ENCODE data around the gene RPS6KB2. TPM values are rescaled to one million over a fixed set of nuclear protein-coding genes. Genes with fewer than 3 reads are reported as not detected.
A peak's percentile ranks its signal among the peaks of the same experiment; 100 is the strongest.
"Not testable (repeated sequence)": the region's sequence is repeated elsewhere in the genome, so short reads cannot be mapped to it uniquely, and the experiment has no call there.

Gene RPS6KB2
- total and polyA plus RNA-seq, 2 experiments from 2014 or later = 29.5 to 41.3 TPM

DNA sequence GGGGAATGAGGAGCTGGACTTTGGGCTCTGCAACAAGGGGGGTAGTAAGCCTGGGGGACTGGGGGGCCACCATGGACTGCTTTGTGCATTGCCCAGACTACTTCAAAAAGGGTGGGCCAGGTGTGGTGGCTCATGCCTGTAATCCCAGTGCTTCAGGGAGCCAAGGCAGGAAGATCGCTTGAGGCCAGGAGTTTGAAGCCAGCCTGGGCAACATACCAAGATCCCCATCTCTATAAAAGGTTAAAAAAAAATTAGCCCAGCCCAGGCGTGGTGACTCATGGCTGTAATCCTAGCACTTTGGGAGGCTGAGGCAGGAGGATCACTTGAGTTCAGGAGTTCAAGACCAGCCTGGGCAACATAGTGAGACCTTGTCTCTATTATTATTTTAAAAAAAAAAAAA lies 37.2 kb downstream of the RPS6KB2 start:
- Histone ChIP-seq H3K27ac (ENCODE audit: low read depth) (peak overlapping the region; percentile 84; the same call in 1 of the 2 replicates), H3K4me2 (peak overlapping the region; percentile 94), H3K4me1 (ENCODE audit: insufficient read depth) (peaks cover 13% of the 10 kb centered on the region; the same call in 1 of the 2 replicates), H3K4me3 (peak overlapping the region; percentile 93)
- H3F3A ChIP-seq (replicated peaks; ENCODE audit: low read depth); H3K27me3 ChIP-seq (ENCODE audit: insufficient read depth); H3K36me3 Mint-ChIP-seq (ENCODE audit: low read depth); H3K9me2 ChIP-seq (ENCODE audit: insufficient read depth); H2AFZ ChIP-seq; H3K79me2 ChIP-seq (replicated peaks; ENCODE audit: insufficient read depth); ATAC-seq; H4K20me1 ChIP-seq (replicated peaks; ENCODE audit: insufficient read depth); DNase-seq (ENCODE audit: low spot score); H3K9me3 Mint-ChIP-seq; H3K36me3 ChIP-seq (ENCODE audit: insufficient read depth): not testable (repeated sequence)
- Mint-ChIP-seq H3K27ac (peak overlapping the region; percentile 92), H3K27me3 (ENCODE audit: insufficient read depth, low read depth, poor library complexity) (peaks cover 18% of the 10 kb centered on the region), H3K4me3 (peak overlapping the region; percentile 85), H3K4me1 (peaks cover 15% of the 10 kb centered on the region; the same call in 2 of the 3 replicates)

DNA sequence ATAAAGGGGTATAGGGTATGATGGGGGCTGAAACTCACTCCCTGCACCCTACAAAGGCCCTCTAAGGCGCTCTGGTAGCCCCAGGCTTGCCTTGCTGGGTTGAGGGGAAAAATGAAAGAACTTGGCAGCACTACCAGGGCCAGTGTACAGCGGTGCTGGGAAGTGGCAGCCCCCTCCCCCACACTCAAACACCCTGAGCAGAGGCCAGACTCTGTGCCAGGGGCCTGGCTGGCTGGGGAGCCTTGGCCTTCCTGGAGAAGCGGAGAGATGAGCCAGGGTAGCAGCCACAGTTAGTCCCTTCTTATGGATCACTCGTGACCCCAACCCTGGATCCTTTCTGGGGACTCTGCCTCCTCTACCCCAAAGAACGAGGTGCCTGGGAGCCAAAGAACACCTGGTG lies 38.1 kb downstream of the RPS6KB2 start:
- Histone ChIP-seq H3K27ac (ENCODE audit: low read depth) (no peak overlapping the region), H3K4me1 (ENCODE audit: insufficient read depth) (peaks cover 13% of the 10 kb centered on the region; the same call in 1 of the 2 replicates), H3K27me3 (ENCODE audit: insufficient read depth) (no peaks in the 10 kb centered on the region), H4K20me1 (replicated peaks; ENCODE audit: insufficient read depth) (no peaks in the 10 kb centered on the region), H3F3A (replicated peaks; ENCODE audit: low read depth) (no peaks in the 10 kb centered on the region), H3K36me3 (ENCODE audit: insufficient read depth) (no peaks in the 10 kb centered on the region), H2AFZ (no peak overlapping the region), H3K4me2 (no peak overlapping the region), H3K9me2 (ENCODE audit: insufficient read depth) (no peaks in the 10 kb centered on the region), H3K4me3 (no peak overlapping the region), H3K79me2 (replicated peaks; ENCODE audit: insufficient read depth) (peaks cover 9% of the 10 kb centered on the region; the same call in 1 of the 2 replicates)
- no peaks in the 10 kb centered on the region; the same call in 2 of the 3 replicates for H3K36me3 Mint-ChIP-seq (ENCODE audit: low read depth)
- H3K27ac Mint-ChIP-seq = no peak overlapping the region
- no peaks in the 10 kb centered on the region for H3K9me3 Mint-ChIP-seq
- H3K4me1 Mint-ChIP-seq = peaks cover 15% of the 10 kb centered on the region
- no peak overlapping the region for H3K4me3 Mint-ChIP-seq
- TF ChIP-seq, protein P1, sequence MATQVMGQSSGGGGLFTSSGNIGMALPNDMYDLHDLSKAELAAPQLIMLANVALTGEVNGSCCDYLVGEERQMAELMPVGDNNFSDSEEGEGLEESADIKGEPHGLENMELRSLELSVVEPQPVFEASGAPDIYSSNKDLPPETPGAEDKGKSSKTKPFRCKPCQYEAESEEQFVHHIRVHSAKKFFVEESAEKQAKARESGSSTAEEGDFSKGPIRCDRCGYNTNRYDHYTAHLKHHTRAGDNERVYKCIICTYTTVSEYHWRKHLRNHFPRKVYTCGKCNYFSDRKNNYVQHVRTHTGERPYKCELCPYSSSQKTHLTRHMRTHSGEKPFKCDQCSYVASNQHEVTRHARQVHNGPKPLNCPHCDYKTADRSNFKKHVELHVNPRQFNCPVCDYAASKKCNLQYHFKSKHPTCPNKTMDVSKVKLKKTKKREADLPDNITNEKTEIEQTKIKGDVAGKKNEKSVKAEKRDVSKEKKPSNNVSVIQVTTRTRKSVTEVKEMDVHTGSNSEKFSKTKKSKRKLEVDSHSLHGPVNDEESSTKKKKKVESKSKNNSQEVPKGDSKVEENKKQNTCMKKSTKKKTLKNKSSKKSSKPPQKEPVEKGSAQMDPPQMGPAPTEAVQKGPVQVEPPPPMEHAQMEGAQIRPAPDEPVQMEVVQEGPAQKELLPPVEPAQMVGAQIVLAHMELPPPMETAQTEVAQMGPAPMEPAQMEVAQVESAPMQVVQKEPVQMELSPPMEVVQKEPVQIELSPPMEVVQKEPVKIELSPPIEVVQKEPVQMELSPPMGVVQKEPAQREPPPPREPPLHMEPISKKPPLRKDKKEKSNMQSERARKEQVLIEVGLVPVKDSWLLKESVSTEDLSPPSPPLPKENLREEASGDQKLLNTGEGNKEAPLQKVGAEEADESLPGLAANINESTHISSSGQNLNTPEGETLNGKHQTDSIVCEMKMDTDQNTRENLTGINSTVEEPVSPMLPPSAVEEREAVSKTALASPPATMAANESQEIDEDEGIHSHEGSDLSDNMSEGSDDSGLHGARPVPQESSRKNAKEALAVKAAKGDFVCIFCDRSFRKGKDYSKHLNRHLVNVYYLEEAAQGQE (IDR thresholded peaks at IDR 0.05; ENCODE audit: unreplicated experiment) = no peak
- TF ChIP-seq JUNB (IDR thresholded peaks at IDR 0.05; ENCODE audit: unreplicated experiment) (no peak), EZH2phosphoT487 (IDR thresholded peaks at IDR 0.05; ENCODE audit: unreplicated experiment) (no peak), POLR2AphosphoS5 (IDR thresholded peaks at IDR 0.05; ENCODE audit: low read depth) (no peak), NANOG (IDR thresholded peaks at IDR 0.05; ENCODE audit: borderline replicate concordance) (no peak), STAT1 (IDR thresholded peaks at IDR 0.05; ENCODE audit: unreplicated experiment) (no peak), ZNF331 (CRISPR knock-in tag; IDR thresholded peaks at IDR 0.05; ENCODE audit: low read depth) (no peak), ZNF114 (CRISPR knock-in tag; IDR thresholded peaks at IDR 0.05) (no peak)
- TF ChIP-seq, protein P2, sequence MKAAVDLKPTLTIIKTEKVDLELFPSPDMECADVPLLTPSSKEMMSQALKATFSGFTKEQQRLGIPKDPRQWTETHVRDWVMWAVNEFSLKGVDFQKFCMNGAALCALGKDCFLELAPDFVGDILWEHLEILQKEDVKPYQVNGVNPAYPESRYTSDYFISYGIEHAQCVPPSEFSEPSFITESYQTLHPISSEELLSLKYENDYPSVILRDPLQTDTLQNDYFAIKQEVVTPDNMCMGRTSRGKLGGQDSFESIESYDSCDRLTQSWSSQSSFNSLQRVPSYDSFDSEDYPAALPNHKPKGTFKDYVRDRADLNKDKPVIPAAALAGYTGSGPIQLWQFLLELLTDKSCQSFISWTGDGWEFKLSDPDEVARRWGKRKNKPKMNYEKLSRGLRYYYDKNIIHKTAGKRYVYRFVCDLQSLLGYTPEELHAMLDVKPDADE (IDR thresholded peaks at IDR 0.05) = no peak
- TF ChIP-seq, protein P3, sequence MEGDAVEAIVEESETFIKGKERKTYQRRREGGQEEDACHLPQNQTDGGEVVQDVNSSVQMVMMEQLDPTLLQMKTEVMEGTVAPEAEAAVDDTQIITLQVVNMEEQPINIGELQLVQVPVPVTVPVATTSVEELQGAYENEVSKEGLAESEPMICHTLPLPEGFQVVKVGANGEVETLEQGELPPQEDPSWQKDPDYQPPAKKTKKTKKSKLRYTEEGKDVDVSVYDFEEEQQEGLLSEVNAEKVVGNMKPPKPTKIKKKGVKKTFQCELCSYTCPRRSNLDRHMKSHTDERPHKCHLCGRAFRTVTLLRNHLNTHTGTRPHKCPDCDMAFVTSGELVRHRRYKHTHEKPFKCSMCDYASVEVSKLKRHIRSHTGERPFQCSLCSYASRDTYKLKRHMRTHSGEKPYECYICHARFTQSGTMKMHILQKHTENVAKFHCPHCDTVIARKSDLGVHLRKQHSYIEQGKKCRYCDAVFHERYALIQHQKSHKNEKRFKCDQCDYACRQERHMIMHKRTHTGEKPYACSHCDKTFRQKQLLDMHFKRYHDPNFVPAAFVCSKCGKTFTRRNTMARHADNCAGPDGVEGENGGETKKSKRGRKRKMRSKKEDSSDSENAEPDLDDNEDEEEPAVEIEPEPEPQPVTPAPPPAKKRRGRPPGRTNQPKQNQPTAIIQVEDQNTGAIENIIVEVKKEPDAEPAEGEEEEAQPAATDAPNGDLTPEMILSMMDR (conservative IDR thresholded peaks at IDR 0.05; ENCODE audit: low read depth in 2 of 2) = no peak
- peaks cover 20% of the 10 kb centered on the region for H3K27me3 Mint-ChIP-seq (ENCODE audit: insufficient read depth, low read depth, poor library complexity)
- DNase-seq (ENCODE audit: low spot score) (no peak), ATAC-seq (no peak)
